Bronchial smooth muscle cell (primary cell): ENCODE data around the gene LRRFIP2. TPM values are rescaled to one million over a fixed set of nuclear protein-coding genes. Genes with fewer than 3 reads are reported as not detected.

Experiments used
- total RNA-seq: library from RNA; depleted of rRNA; stranded (reverse); fragments of >200 nt; gene quantifications from 2 replicates; pipeline ENCODE4 v1.2.1, GENCODE V29; 2014

LRRFIP2 gene, protein sequence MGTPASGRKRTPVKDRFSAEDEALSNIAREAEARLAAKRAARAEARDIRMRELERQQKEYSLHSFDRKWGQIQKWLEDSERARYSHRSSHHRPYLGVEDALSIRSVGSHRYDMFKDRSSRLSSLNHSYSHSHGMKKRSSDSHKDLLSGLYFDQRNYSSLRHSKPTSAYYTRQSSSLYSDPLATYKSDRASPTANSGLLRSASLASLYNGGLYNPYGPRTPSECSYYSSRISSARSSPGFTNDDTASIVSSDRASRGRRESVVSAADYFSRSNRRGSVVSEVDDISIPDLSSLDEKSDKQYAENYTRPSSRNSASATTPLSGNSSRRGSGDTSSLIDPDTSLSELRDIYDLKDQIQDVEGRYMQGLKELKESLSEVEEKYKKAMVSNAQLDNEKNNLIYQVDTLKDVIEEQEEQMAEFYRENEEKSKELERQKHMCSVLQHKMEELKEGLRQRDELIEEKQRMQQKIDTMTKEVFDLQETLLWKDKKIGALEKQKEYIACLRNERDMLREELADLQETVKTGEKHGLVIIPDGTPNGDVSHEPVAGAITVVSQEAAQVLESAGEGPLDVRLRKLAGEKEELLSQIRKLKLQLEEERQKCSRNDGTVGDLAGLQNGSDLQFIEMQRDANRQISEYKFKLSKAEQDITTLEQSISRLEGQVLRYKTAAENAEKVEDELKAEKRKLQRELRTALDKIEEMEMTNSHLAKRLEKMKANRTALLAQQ
- 45.7 and 59.4 TPM in 2 replicates for total RNA-seq

DNA sequence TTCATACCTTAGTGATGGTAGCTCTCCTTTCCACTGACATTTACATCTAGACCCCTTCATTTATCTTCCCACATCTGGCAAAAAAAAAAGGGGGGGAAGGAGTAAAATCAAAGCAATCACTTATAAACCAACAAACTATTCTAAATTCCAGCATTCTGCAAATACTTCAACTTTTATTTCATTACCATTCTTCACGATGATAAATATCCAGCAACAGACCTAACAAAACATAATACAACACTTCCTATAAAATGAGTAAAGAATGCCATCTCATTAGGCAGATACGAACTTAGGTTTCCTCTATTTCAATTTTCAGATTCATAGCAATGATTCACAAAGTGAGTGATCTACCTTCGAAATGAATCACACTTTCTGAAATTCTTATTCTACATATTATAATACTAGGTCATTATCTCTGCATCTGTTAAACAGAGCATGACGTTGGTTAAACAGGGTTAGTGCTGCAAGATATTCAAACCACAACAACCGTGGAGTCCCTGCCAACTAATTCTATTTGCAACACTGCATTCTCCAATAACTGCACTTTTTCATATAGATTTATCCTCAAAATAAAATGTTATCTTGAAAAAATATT is at the start of gene LRRFIP2:
Gene LRRFIP2 (minus strand): TSS at position 51 of the 595 bp plus-strand sequence. CDS start 25,599 bp downstream, outside the sequence.

Other genes starting within 250 kb of the LRRFIP2 start
- gene TRANK1, start 229.5 kb downstream of the LRRFIP2 start, total RNA-seq, result 16.9 and 22.2 TPM in 2 replicates
- gene EPM2AIP1, start 181.5 kb downstream of the LRRFIP2 start, total RNA-seq, result 10.1 and 16.7 TPM in 2 replicates
- gene MLH1, start 181.1 kb downstream of the LRRFIP2 start, total RNA-seq, result 36.2 and 42.7 TPM in 2 replicates
- gene GOLGA4, start 68.7 kb upstream of the LRRFIP2 start, total RNA-seq, result 27.5 and 58.8 TPM in 2 replicates